Ishikawa (cell line): Measurements from ENCODE around the gene VSX1.

Experiments
- CEBPB ChIP-seq: IDR thresholded peaks from 2 replicates; pipeline ENCODE4 v1.6.1; 2012
- EGR1 ChIP-seq: IDR thresholded peaks from 2 replicates; pipeline ENCODE4 v1.6.1; 2012
- EP300 ChIP-seq: IDR thresholded peaks from 2 replicates; pipeline ENCODE4 v1.6.1; 2012; ENCODE audit warnings: borderline replicate concordance
- RAD21 ChIP-seq: IDR thresholded peaks from 2 replicates; pipeline ENCODE4 v1.6.1; 2012; ENCODE audit warnings: low read depth
- TAF1 ChIP-seq: IDR thresholded peaks from 2 replicates; pipeline ENCODE4 v1.6.1; 2012; ENCODE audit warnings: low read depth, mild to moderate bottlenecking
- TCF12 ChIP-seq: IDR thresholded peaks from 2 replicates; pipeline ENCODE4 v1.6.1; 2012; ENCODE audit warnings: low read depth
- TF ChIP-seq, protein P1 (sequence below): IDR thresholded peaks from 2 replicates; pipeline ENCODE4 v1.6.1; 2012

DNA sequence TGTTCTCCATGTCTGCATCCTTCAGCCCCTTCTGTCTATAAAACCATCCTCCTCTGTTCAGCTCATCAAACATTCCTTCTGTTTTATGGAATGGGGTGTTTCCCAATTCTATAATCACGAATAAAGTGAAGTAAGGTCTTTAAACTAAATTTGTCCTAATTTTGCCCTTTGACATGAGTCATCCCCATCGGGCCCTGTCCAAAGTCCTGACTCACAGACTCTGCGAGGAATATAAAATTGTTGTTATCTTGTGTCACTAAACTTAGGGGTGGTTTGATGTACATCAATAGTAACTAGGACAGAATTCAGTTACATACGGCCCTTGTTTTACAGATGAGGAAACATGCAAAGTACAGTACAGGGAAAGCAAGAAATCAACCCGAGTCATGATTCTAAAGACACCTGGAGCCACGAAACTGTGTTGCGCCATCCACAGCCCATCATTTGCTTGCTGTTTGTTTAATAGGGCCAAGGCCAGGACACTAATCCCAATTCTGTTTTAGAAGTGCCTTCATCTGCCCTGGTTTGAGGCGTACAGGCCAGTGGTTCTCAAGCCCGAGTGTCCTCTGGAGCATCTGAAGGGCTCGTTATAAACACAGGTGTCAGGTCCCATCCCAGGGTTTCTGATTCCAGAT lies 26.8 kb downstream of the VSX1 start:
- TF ChIP-seq EGR1 (no peak), RAD21 (no peak), CEBPB (peak; percentile 16; the same call in 1 of the 2 replicates), EP300 (no peak), TCF12 (no peak), TAF1 (no peak)
- TF ChIP-seq, protein P1, sequence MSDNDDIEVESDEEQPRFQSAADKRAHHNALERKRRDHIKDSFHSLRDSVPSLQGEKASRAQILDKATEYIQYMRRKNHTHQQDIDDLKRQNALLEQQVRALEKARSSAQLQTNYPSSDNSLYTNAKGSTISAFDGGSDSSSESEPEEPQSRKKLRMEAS, result no peak
